SU-DHL-6 (cell line): Measurements from ENCODE around the gene PIGC.

Experiments
- EZH2phosphoT487 ChIP-seq: fragments of 200-600 bp; sonication (generic), shearing (Covaris generic); conservative IDR thresholded peaks from 2 replicates; pipeline ENCODE4 v1.6.1; 2018; ENCODE audit warnings: mild to moderate bottlenecking, antibody characterized with exemption, low read length, moderate library complexity, mixed read lengths
- TF ChIP-seq, protein P1 (sequence below): fragments of 200-600 bp; sonication (generic); IDR thresholded peaks from one replicate; pipeline ENCODE4 v1.5.1; 2017; ENCODE audit warnings: antibody characterized with exemption, mild to moderate bottlenecking, low read length, moderate library complexity; ENCODE audit not compliant: insufficient read depth, poor library complexity, severe bottlenecking

DNA sequence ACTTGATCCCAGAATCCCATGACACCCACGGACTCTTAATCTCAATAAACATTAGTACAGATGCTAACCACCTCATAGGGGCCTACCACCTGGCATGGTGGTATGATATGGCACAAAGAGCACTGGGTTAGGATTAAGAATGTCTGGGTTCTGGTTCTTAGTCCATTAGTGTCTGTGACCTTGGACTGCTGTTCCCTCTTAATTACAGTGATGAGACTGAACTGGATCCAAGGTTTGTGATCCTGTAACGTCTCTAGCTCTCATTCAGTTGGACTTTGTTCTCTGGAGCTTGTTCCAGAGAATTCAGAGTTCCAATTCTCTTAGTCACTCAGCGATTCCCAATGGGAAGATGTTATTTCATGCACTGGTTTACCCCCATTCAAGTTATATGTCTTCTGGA is 23.6 kb upstream of the PIGC start:
- TF ChIP-seq, protein P1, sequence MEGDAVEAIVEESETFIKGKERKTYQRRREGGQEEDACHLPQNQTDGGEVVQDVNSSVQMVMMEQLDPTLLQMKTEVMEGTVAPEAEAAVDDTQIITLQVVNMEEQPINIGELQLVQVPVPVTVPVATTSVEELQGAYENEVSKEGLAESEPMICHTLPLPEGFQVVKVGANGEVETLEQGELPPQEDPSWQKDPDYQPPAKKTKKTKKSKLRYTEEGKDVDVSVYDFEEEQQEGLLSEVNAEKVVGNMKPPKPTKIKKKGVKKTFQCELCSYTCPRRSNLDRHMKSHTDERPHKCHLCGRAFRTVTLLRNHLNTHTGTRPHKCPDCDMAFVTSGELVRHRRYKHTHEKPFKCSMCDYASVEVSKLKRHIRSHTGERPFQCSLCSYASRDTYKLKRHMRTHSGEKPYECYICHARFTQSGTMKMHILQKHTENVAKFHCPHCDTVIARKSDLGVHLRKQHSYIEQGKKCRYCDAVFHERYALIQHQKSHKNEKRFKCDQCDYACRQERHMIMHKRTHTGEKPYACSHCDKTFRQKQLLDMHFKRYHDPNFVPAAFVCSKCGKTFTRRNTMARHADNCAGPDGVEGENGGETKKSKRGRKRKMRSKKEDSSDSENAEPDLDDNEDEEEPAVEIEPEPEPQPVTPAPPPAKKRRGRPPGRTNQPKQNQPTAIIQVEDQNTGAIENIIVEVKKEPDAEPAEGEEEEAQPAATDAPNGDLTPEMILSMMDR = no peak
- no peak for TF ChIP-seq EZH2phosphoT487
